ENCODE results near the gene CPEB4. TPM values are rescaled to one million over a fixed set of nuclear protein-coding genes. Genes with fewer than 3 reads are reported as not detected.
A peak's percentile ranks its signal among the peaks of the same experiment; 100 is the strongest.

The CPEB4 gene
- total and polyA plus RNA-seq, 9 of the 15 experiments (the other 6 are each of a cell fraction or from before 2014, with no cell fraction given), result 7.4 to 21.3 (median 12.4) TPM

DNA sequence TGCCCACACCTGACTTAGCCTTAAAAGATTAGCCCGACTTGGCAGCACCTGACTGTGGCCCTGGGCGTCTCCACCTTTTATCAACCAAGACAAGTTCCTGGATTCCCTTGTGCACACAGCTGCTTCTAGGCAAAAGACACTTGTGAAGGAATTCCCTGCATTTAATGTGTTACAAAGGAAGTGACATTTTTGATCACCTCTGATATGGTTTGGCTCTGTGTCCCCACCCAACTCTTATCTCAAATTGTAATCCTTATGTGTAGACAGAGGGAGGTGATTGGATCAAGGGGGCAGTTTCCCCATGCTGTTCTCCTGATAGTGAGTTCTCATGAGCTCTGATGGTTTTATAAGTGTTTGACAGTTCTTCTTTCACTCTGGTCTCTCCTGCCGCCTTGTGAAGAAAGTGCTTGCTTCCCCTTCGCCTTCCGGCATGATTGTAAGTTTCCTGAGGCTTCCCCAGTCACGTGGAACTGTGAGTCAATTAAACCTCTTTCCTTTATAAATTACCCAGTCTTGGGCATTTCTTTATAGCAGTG lies 2.6 kb upstream of the CPEB4 start (continued):
- TF ChIP-seq, protein P1, sequence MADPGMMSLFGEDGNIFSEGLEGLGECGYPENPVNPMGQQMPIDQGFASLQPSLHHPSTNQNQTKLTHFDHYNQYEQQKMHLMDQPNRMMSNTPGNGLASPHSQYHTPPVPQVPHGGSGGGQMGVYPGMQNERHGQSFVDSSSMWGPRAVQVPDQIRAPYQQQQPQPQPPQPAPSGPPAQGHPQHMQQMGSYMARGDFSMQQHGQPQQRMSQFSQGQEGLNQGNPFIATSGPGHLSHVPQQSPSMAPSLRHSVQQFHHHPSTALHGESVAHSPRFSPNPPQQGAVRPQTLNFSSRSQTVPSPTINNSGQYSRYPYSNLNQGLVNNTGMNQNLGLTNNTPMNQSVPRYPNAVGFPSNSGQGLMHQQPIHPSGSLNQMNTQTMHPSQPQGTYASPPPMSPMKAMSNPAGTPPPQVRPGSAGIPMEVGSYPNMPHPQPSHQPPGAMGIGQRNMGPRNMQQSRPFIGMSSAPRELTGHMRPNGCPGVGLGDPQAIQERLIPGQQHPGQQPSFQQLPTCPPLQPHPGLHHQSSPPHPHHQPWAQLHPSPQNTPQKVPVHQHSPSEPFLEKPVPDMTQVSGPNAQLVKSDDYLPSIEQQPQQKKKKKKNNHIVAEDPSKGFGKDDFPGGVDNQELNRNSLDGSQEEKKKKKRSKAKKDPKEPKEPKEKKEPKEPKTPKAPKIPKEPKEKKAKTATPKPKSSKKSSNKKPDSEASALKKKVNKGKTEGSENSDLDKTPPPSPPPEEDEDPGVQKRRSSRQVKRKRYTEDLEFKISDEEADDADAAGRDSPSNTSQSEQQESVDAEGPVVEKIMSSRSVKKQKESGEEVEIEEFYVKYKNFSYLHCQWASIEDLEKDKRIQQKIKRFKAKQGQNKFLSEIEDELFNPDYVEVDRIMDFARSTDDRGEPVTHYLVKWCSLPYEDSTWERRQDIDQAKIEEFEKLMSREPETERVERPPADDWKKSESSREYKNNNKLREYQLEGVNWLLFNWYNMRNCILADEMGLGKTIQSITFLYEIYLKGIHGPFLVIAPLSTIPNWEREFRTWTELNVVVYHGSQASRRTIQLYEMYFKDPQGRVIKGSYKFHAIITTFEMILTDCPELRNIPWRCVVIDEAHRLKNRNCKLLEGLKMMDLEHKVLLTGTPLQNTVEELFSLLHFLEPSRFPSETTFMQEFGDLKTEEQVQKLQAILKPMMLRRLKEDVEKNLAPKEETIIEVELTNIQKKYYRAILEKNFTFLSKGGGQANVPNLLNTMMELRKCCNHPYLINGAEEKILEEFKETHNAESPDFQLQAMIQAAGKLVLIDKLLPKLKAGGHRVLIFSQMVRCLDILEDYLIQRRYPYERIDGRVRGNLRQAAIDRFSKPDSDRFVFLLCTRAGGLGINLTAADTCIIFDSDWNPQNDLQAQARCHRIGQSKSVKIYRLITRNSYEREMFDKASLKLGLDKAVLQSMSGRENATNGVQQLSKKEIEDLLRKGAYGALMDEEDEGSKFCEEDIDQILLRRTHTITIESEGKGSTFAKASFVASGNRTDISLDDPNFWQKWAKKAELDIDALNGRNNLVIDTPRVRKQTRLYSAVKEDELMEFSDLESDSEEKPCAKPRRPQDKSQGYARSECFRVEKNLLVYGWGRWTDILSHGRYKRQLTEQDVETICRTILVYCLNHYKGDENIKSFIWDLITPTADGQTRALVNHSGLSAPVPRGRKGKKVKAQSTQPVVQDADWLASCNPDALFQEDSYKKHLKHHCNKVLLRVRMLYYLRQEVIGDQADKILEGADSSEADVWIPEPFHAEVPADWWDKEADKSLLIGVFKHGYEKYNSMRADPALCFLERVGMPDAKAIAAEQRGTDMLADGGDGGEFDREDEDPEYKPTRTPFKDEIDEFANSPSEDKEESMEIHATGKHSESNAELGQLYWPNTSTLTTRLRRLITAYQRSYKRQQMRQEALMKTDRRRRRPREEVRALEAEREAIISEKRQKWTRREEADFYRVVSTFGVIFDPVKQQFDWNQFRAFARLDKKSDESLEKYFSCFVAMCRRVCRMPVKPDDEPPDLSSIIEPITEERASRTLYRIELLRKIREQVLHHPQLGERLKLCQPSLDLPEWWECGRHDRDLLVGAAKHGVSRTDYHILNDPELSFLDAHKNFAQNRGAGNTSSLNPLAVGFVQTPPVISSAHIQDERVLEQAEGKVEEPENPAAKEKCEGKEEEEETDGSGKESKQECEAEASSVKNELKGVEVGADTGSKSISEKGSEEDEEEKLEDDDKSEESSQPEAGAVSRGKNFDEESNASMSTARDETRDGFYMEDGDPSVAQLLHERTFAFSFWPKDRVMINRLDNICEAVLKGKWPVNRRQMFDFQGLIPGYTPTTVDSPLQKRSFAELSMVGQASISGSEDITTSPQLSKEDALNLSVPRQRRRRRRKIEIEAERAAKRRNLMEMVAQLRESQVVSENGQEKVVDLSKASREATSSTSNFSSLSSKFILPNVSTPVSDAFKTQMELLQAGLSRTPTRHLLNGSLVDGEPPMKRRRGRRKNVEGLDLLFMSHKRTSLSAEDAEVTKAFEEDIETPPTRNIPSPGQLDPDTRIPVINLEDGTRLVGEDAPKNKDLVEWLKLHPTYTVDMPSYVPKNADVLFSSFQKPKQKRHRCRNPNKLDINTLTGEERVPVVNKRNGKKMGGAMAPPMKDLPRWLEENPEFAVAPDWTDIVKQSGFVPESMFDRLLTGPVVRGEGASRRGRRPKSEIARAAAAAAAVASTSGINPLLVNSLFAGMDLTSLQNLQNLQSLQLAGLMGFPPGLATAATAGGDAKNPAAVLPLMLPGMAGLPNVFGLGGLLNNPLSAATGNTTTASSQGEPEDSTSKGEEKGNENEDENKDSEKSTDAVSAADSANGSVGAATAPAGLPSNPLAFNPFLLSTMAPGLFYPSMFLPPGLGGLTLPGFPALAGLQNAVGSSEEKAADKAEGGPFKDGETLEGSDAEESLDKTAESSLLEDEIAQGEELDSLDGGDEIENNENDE (IDR thresholded peaks at IDR 0.05; ENCODE audit: low read depth, low read length), result no peak
- TF ChIP-seq IRF2 (CRISPR knock-in tag; IDR thresholded peaks at IDR 0.05) (no peak), SMC3 (conservative IDR thresholded peaks at IDR 0.05; ENCODE audit: insufficient read depth, low read depth, low read length) (0 out of 2 replicates have a peak, but pooled peaks have one; percentile 4), GABPA (tag; conservative IDR thresholded peaks at IDR 0.05; ENCODE audit: low read depth) (0 out of 2 replicates have a peak, but pooled peaks have one; percentile 37), NR2F6 (CRISPR knock-in tag; IDR thresholded peaks at IDR 0.05) (no peak), SREBF2 (CRISPR knock-in tag; IDR thresholded peaks at IDR 0.05) (0 out of 2 replicates have a peak, but pooled peaks have one; percentile 36), CHD2 (IDR thresholded peaks at IDR 0.05; ENCODE audit: low read depth, low read length) (no peak), CBX1 (IDR thresholded peaks at IDR 0.05; ENCODE audit: low read depth) (no peak), ZC3H11A (IDR thresholded peaks at IDR 0.05; ENCODE audit: low read depth, low read length) (no peak), CAMTA2 (CRISPR knock-in tag; conservative IDR thresholded peaks at IDR 0.05) (no peak), KLF10 (CRISPR knock-in tag; IDR thresholded peaks at IDR 0.05) (no peak), BCL6 (CRISPR knock-in tag; IDR thresholded peaks at IDR 0.05) (peak; percentile 38)
- TF ChIP-seq, protein P2, sequence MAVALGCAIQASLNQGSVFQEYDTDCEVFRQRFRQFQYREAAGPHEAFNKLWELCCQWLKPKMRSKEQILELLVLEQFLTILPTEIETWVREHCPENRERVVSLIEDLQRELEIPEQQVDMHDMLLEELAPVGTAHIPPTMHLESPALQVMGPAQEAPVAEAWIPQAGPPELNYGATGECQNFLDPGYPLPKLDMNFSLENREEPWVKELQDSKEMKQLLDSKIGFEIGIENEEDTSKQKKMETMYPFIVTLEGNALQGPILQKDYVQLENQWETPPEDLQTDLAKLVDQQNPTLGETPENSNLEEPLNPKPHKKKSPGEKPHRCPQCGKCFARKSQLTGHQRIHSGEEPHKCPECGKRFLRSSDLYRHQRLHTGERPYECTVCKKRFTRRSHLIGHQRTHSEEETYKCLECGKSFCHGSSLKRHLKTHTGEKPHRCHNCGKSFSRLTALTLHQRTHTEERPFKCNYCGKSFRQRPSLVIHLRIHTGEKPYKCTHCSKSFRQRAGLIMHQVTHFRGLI (CRISPR knock-in tag; IDR thresholded peaks at IDR 0.05), result no peak
- TF ChIP-seq, protein P3, sequence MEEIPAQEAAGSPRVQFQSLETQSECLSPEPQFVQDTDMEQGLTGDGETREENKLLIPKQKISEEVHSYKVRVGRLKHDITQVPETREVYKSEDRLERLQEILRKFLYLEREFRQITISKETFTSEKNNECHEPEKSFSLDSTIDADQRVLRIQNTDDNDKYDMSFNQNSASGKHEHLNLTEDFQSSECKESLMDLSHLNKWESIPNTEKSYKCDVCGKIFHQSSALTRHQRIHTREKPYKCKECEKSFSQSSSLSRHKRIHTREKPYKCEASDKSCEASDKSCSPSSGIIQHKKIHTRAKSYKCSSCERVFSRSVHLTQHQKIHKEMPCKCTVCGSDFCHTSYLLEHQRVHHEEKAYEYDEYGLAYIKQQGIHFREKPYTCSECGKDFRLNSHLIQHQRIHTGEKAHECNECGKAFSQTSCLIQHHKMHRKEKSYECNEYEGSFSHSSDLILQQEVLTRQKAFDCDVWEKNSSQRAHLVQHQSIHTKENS (CRISPR knock-in tag; IDR thresholded peaks at IDR 0.05), result no peak
